Activated T-cell treated with anti-CD3 and anti-CD28 coated beads, Interleukin-2, amount 50 U/mL, for 1 hour (primary cell): Measurements from ENCODE around the gene VPS13D.

Source experiments
- DNase-seq: peaks from one replicate; pipeline ENCODE4 v3.0.0-alpha.2; 2020

VPS13D gene

DNA sequence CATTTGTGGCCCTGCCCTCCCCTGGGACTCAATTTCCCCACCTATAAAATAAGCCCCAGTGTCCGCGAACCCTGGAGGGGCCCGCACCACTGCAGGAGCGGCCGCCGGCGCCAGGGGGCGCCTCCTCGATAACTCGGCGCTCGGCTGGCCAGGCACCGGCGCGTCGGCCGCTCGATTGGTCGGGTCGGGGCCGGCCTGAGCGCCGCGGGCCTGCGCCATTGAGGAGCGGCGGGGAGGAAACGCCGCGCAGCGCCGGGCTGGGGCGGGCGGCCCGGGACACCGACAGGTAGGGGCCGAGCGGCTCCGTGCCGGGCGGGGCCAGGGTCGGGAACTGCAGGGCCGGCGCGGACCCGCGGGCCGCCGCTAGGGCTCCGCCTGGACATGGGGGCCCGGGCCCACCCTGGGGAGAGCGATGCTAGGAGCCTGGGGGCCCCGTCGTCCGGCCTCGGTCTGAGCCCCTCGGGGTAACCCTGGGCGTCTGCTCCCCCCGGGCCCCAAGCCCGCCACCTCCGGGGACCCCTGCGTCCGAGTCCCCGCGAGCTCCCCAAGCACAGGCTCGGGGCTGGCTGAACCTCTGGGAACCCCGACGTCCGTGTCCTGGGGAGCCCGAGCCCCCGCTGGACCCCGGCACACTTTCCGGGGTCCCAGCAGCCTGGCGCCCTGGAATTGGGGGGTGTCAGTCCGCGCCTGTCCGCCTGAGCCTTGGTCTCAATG lies at the start of gene VPS13D:
VPS13D (plus strand) TSS at position 196 of the 714 bp plus-strand sequence. CDS start 4,237 bp downstream, outside the sequence.
- DNase-seq = peak; percentile 87

DNA sequence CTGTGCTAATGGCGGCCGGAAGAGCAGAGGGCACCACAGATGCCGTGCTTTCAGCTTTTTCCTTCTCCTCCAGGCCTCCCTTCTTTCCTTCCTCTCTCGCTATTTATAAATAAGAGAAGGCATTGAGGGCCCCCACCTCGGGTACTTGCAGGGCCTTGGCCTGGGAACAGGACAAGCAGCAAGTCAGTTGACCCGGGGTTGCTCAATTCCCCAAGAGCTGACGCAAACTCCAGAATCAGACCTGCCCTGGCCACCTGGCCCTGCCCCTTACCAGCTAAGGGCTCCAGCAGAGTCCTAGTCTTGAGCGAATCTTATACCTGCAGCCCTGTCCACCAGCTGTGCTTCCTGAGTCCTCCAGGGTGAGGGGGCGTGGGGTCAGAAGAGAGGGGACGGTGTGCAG lies 49.5 kb upstream of the VPS13D start:
- no peak for DNase-seq

- no peak for DNase-seq
Measured at GRCh38 chr1:12180903-12181302, 48.9 kb upstream of the VPS13D start.

GRCh38 chr1:12181568-12181967 lies 48.3 kb upstream of the VPS13D start:
- DNase-seq = no peak

DNA sequence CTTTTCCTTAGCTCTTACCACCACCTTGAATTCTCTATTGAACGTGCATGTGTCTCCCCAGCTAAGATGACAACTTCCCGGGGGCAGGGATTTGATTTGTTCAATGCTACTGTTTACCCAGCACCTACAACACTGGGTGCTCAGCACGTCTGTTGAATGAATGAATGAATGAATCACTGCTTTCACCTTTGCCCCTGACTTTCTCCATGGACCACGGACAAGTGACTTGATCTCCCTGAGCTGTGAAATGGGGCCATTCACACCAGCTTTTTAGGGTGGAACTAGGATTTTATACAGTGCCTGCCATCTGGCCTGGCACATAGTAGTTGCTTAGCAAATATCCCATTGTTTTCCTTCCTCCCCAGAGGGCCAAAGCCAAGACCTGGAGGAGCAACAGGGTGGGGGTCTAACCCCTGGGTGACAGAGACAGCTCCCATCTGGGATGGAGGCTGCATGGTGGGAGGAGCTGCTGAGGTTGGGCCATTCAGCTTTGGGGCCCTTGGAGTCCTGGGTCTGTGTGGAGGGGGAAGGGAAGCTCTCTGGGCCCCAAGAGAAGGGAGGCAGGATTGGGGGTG lies 47.3 kb upstream of the VPS13D start:
- DNase-seq = no peak

GRCh38 chr1:12183095-12183794 lies 46.6 kb upstream of the VPS13D start:
- DNase-seq = no peak

DNA sequence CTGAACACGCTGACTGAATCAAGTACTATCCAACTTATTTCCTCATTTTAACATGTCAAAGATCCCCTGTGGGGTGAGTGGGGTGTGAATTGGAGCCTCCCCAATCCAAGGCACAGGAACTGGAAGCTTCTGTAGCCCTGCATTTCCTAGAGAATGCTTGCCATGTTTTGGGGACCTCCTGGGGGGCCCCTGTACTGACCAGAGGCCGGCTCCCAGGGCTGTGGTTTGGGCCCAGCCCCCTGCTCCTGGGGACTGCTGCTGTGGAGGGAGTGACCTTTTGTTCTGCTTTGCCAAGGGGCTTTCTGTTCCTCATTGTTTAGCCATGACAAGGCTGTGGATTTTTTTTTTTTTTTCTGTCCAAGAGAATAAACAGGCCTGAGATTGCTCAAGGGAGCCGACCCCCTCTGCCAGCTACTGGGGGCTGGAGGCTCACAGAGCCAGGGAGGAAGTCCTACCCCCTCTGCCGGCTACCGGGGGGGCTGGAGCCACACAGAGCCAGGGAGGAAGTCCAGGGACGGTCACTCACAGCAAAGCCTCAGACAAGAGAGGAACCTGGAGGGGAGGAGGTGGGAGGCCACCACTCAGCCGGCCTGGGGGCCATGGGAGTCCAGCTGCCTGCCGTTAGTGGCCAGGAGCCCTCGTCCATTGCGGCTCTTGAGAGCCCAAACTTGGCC lies 45.7 kb upstream of the VPS13D start:
- no peak for DNase-seq

DNA sequence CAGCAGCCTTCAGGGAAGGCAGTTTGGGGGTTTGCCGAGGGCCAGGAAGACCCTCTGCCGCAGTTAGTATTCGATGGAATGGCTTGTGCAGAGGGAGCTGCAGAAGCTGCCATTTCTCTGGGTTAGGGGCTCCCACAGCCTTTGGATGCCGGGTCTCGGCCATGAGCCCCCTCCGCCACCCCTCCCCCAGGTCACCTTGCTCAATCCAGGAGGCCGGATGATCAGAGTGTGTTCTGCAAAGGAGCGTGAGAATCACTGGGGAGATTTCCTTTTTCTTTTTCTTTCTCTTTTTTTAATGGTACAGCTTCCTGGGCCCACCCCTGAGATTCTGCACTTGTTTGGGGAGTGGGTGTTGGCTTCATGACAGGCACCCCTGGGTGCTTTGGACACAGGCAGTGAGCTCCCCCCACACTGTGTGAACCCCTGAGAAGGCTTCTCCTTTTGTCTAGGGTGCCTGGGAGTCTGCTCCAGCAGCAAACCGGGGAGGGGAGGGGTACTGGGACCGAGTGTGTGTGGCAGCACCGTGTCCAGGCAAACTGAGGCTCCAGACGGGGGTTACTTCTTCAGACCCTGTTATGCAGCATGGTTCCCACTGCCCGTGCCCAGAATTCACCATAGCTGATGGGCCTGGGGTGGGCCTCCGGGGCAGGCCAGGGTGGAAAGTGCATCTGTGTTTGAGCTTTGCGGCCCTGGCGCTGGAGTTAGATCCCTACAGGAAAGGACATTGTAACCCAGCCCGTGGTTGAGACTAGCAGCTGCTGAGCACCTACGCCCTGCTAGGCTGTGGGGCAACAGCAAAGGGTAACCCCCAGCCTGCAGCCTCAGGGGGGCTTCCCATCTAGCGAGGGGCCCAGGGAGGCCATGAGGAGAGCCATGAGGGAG lies 44.6 kb upstream of the VPS13D start:
- no peak for DNase-seq

DNA sequence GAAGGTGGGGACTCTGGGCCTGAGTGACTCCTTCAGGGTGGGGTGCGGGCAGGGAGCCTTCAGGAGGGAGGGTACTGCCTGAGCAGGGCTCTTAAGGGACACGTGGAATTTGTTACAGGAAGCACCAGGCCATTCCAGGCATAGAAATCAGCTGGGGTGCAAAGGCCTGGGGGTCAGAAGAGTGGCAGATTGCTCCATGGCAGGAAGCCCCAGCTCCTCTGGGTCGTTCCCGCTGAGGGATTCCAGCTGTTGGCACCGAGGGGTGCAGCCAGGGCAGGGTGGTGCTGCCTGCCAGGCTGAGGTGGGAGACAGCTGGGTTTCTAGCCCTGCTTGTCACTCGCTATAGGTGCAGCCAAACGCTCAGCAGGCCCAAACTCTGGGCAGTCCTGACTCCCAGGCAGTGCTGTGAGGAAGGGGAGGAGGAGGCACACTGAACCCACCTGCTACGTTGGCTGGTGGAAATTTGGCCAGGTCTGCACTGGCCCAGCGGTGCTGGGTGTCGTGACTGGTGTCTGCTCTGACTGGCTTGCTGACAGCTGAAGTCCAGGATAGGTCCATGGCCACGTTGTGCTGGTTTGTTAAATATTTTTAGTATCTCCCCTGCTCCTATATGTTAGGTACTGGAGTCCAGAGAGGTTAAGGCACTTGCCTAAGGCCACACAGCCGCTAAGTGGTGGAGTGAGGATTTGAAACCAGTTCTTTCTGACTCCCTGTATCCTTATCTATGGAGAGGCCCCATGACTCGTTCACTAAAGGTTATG lies 43.7 kb upstream of the VPS13D start:
- DNase-seq = no peak

- no peak for DNase-seq
Measured at GRCh38 chr1:12186679-12186985, 43.2 kb upstream of the VPS13D start.

GRCh38 chr1:12188115-12188514 lies 41.7 kb upstream of the VPS13D start:
- no peak for DNase-seq

DNA sequence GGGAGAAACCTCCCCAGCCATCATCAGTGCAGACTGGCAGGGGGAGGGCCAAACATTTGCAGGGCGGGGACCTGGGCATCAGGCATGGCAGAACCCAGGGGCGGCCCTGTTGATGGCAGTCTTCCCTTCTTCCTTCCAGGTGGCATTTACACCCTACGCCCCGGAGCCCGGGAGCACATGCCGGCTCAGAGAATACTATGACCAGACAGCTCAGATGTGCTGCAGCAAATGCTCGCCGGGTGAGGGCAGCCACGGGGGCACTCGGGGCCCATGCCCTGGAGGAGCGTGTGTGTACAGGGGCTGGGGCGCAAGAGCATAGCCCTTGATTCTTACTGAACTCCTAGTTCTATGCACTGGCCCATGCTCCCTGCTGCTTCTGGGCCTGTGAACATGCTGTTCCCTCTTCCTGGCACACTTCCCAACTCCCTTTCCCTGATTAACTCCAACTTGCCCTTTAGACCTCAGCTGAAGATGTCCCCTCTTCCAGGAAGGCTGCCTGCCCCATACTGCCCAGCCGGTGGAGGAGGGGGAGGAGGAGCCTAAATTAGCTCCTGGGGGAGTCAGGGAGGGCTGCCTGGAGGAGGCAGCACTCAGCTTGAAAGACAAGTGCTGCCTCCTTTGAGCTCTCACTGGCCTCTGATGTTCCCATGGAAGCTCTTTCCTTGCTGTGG lies 41.0 kb upstream of the VPS13D start:
- DNase-seq = no peak

GRCh38 chr1:12189328-12189682 lies 40.5 kb upstream of the VPS13D start:
- no peak for DNase-seq

- DNase-seq = no peak
Measured at GRCh38 chr1:12191242-12192032, 38.4 kb upstream of the VPS13D start.

- DNase-seq = no peak
Measured at GRCh38 chr1:12194666-12195216, 35.1 kb upstream of the VPS13D start.

DNA sequence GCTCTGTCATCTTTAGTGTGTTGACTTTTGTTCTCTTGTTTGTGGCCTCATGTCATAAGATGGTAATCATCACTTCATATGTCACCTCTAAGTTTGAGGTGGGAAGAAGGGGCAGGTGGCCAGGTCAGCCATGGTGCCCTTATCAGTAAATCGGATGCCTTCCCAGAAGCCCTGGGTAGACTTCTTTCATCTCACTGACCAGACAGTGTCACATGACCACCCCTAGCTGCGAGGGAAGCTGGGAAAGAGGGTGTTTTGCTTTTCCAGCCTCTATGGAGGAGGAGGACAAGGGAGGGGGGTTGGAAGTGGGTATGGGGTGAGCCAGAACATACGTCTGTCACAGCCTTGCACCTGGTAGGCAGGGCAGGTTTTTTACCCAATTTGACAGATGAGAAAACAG lies 34.4 kb upstream of the VPS13D start:
- no peak for DNase-seq

DNA sequence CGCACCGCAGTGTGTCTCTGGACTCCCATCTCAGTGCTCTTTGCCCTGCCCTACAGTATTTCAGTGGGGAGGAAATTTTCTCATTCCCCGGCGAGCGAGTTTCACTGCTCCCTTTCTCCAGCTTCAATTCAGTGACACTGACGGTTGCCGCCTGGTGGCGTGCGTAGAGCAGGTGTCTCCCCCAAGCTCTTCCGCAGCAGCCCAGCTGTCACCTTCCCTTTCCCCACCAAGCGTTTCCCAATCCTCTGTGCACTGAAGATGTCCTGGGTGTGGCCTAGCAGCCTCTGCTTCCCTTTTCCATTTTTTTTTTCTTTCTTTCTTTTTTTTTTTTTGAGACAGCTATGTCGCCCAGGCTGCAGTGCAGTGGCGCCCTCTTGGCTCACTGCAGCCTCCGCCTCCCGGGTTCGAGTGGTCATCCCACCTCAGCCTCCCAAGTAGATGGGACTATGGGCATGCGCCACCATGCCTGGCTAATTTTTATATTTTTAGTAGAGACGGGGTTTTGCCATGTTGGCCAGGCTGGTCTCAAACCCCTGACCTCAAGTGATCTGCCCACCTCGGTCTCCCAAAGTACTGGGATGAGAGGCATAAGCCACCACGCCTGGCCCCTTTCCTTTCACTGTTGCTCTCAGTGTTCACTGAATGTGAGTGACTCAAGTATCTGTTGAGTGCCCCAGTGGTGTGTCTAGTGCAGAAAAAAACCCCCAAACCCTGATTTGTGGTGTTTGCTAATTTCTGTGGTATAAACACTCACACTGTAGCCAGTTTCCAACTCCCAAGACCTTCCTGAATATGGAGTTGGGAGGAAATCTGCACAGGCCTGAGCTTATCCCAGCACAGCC lies 33.0 kb upstream of the VPS13D start:
- DNase-seq = no peak

- DNase-seq = no peak
Measured at GRCh38 chr1:12197483-12197880, 32.3 kb upstream of the VPS13D start.

GRCh38 chr1:12200208-12200607 lies 29.6 kb upstream of the VPS13D start:
- no peak for DNase-seq
